GM12891 (cell line): ENCODE measurements around the gene SH3TC1.

Experiments used
- DNase-seq: peaks from one replicate; pipeline ENCODE4 v3.0.0; 2011; ENCODE audit warnings: low spot score; ENCODE audit not compliant: insufficient read length
- FAIRE-seq: peaks from 2 replicates; lab custom pipeline; 2011; peaks lifted over from hg19 to GRCh38; lab: Jason Lieb, UNC
- PAX5 ChIP-seq: IDR thresholded peaks from 2 replicates; pipeline ENCODE4 v1.6.1; 2011; ENCODE audit warnings: low read length, moderate library complexity, mild to moderate bottlenecking; ENCODE audit not compliant: insufficient read depth, severe bottlenecking
- POLR2A ChIP-seq: IDR thresholded peaks from 2 replicates; pipeline ENCODE4 v1.6.1; 2011; ENCODE audit warnings: low read depth, low read length, control low read depth
- POLR2AphosphoS5 ChIP-seq: IDR thresholded peaks from 2 replicates; pipeline ENCODE4 v1.6.1; 2011; ENCODE audit warnings: low read depth, low read length, control low read depth
- POU2F2 ChIP-seq: IDR thresholded peaks from 2 replicates; pipeline ENCODE4 v1.6.1; 2011; ENCODE audit warnings: low read depth, mild to moderate bottlenecking, control low read depth, low read length, moderate library complexity
- SPI1 ChIP-seq: IDR thresholded peaks from 2 replicates; pipeline ENCODE4 v1.6.1; 2011; ENCODE audit warnings: low read depth, low read length, control low read depth
- TAF1 ChIP-seq: IDR thresholded peaks from 2 replicates; pipeline ENCODE4 v1.6.1; 2011; ENCODE audit warnings: low read depth, low read length, control low read depth

Gene SH3TC1

DNA sequence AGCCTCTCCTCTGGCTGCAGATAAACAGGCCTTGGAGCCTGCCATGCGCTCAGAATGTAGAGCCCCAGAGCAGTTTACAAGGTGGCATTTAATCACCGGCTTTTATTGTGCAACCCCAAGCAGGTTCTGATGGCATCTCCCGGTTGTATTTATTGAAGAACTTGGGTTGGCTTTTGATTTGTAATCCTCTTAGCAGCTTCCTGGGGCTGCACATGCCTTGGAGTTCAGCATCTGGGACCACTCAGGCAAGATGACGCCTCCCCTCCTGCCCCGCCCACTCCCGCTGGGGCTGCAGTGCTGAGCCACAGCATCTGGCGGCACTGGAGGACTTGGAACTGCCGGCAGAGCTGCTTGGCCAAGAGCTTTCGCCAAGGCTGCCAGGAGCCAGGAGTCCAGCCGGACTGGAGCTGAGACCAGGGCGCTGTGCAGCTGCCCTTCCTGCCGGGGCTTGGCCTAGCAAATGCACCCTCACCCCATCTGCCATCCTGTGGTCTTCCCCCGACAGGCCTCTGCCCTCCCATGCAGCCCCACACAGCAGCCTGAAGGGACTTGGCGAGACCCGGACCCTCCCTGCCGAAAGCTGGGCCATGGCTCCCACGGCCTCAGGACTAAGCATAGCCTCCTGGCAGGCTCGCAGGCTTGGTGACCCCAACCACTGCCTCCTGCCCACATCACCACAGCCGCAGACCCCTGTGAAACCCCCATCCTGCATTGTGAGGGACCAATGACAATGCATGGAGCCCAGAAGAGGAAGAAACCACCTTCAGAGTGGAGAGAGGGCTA, 75.9 kb downstream of the SH3TC1 start:
- DNase-seq (no peak), FAIRE-seq (no peak)
- TF ChIP-seq POU2F2 (no peak), SPI1 (no peak), POLR2A (no peak)

DNA sequence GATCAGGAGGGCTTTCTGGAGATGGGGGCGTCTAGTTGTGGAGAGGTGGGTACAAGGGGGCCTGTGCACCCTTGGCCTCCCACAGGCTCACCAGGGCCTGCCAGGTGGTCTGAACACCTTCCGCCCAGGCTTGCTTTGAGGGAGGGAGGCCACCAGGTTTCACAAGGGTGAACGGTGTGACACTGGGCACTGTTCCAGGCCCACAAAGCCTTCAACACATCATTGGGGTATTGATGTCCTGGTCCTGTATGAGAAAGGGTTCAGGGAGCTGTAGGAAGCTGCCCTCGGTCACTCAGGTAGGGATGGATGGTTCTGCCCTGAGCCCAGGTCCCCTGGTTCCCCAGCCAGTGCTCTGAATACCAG, 76.4 kb downstream of the SH3TC1 start:
- TF ChIP-seq POLR2A (no peak), TAF1 (no peak), POU2F2 (no peak), POLR2AphosphoS5 (no peak), SPI1 (no peak), PAX5 (no peak)

DNA sequence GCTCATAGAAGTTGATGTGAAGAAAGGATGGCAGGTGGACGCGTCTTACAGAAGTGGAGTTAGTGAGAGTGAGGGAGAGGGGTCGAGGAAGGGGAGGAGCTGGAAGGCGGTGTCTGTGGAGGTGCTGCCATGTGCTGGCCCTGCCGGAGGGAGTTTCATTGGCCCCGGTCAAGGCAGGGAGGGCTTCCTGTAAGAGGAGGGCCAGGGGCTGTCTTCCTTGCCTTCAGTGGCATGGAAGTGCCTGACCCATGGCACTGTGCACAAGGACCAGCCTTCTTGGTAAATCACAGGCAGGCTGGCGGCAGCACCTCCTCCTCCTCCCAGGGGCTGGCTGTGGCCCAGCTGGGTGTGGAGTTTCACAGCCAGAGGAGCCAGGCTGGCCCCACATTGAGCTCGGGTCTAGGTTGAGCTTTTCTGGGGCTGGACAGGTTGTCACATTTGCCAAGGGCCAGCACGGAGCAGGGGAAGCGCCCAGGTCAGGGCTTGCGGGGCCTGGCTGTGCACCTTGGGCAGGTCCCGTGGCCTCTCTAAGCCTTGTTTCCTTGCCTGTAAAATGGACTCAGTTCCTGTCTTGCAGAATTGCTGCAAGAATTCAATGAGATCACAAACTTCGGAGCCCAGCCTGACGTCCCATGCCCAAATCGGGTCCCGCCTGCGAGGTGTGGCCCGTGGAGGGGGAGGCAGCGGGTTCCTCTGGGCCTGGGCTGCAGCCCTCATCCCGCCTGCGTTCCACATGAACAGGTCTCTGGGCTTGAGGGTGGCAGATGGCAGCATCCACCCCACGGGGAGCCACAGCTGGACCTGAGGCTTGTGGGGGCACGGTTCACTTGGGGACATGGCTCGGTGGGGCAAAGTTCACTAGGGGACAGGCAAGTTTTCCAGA, 77.5 kb downstream of the SH3TC1 start:
- TF ChIP-seq TAF1 (no peak), POLR2AphosphoS5 (no peak), POLR2A (no peak), PAX5 (no peak), SPI1 (no peak), POU2F2 (no peak)
- DNase-seq (no peak), FAIRE-seq (no peak)

More for the DNA sequence above, 76.4 kb downstream of the SH3TC1 start:
- no peak for DNase-seq
- no peak for FAIRE-seq

DNA sequence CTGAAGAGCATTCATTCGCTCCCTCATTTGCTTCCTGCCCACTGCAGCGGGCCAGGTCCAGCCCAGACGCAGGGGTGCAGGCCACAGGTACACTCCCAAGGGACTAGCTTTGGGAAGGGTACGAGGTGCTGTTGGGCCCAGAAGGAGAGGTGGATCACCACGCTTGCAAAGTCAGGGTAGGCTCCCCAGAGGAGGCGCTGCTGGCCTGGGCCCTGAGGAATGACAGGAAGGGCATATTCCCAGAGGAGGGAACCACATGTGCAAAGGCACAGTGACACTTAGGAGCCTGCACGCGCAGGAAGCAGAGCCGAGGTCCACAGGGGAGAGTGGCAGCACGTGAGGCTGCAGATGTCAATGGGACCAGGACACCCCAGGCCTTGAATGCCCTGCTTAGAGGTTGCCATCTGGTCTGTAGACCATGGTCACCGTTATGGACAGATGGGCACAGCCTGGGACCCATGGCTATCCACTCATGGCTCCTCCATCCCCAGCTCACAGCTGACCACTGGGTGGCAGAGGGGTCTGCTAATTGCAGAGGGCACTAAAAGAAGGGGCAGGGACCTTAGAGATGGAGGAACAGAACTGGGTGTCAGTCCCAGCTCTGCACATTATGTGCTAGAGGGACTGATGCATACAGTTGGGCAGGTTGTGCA, 78.4 kb downstream of the SH3TC1 start:
- TF ChIP-seq TAF1 = no peak
- TF ChIP-seq PAX5 = no peak
- TF ChIP-seq POU2F2 = no peak
- no peak for TF ChIP-seq POLR2A
- TF ChIP-seq SPI1 = no peak
- TF ChIP-seq POLR2AphosphoS5 = no peak
- no peak for DNase-seq
- FAIRE-seq = no peak

DNA sequence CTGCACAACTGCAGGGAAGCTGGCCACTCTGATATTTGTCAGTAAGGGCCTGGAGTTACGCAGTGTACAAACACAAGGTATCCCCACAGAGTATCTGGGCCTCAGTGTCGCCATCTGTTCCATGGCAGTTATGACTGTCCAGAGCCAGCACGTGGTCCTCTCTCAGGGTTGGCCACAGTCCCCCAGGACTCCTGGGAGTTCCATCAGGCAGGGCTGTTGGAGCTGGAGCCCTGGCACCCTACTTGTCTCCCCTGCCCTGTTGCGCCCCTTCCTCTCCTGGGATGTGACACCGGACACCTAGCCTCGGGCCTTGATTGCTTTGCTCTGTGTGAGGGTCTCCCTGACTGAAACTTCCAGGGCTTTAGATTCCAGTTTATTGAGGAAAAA, 78.9 kb downstream of the SH3TC1 start:
- DNase-seq = no peak
- TF ChIP-seq SPI1 (no peak), PAX5 (no peak), POU2F2 (no peak)

DNA sequence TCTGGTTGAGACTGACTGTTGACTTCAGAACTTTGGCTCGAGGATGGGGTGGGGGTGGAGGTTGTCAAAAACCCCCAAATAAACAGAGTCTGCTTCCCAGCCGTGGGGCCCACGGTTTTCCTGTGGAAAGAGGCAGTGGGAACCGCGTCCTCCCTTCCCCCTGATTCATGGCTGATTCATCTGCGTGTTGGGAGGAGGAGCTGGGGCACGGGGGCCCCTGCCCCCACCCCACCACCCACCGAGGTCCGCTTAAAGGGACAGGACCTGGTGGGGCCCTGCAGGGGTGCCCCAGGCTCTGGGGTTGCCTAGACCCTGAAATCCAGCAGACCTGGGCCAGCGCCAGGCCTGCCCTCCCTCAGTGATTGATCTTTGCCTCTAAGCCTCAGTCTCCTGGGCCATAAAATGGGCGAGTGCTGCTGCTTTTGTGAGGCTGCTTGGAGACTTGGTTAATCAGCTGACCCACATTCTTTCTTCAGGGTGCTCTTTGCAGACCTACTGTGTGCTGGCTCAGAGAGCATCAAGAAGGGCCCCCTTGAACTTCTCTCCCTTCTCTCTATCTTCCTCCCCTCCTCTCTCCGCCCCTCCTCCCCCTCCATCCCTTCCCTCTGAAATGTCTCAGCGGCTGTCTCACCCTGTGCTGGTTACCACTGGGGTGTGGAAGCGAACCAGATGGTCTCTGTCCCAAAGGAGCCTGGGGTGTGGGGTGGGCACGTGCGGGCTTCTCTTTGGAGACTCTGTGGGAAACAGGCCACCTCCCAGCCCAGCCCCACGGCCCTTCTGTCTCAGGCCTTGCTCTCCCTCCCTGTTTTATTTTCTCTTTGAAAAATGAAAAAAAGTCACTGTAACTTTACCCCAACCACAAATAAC, 79.6 kb downstream of the SH3TC1 start:
- FAIRE-seq (no peak), DNase-seq (no peak)
- TF ChIP-seq POU2F2 (no peak), PAX5 (no peak), POLR2AphosphoS5 (no peak), SPI1 (no peak)

More for the DNA sequence above, 78.9 kb downstream of the SH3TC1 start:
- no peak for FAIRE-seq

DNA sequence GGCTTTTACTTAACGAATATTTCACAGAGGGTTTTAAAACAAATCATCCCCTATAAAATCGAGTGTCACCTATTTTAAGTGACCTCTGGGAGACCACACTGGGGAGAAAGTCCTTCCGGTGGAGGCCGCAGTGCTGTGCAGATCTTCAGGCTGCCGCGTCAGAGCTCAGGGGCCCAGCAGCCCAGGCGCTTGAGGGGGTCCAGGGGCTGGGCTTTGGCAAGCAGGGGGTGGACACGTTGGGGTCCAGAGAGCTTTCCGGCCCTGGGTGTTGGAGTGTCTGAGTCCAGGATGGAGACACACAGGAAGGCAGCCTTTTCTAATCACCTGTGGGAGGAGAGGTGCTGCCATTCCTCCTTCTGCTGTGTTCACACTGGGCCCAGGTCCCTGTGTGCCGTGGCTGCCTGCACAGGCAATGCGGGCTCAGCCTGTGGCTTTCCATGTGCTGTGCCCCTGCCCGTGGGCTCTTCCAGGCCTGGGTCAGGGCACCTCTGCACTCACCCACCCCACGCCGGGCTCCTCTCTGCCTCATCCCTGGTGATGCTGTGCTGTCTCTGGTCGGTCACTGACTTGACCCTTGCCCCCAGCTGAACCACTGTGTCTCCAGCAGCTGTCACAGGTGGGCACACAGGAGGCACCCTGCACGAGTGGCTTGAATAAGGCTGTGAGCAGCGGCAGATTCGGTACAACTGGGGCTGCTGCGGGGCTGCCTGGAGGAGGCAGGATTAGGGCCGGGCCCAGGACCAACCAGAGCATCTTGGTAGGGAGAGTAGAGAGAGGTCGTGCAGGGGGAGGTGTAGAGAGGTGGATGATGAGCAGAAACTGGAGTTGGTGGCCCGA, 80.4 kb downstream of the SH3TC1 start:
- DNase-seq (no peak), FAIRE-seq (no peak)
- no peak for TF ChIP-seq TAF1
- no peak for TF ChIP-seq SPI1
- TF ChIP-seq POLR2AphosphoS5 = no peak
- TF ChIP-seq POU2F2 = no peak
- TF ChIP-seq PAX5 = no peak
- no peak for TF ChIP-seq POLR2A

DNA sequence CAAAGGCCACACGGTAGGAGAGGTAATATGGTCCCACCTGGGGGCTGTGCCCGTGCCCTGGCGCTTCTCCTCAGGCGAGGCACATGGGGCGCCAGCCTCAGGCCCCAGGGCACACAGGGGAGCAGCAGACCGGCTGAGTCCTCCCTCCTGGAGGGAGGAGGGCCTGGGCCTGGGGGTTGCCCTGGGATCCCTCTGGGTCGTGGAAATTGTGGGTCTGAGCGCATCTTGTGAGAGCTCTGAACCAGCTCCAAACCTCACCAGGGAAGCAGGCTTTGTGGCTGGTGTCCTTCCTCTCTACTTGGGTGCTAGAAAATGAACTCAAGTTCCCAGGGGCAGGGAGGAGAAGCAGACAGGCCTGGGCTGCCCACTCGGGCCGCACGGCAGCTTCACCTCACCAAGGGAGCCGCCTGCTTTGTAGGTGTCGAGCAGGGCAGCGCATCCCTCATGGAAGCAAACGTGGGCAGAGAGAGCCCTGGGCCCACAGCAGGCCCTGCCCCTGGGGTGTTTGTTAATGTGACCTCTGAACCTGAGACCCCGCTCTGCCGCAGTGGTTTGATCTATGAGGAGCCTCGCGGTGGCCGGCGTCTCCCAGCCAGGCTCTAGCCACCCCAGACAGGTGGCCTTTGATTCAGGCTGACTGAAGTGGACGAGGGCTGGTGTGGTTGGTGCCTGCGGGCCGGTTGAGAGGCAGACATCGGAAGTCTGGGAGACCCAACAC, 81.2 kb downstream of the SH3TC1 start:
- TF ChIP-seq POLR2AphosphoS5 (no peak), SPI1 (no peak), POLR2A (no peak), PAX5 (no peak), TAF1 (no peak)
- FAIRE-seq (no peak), DNase-seq (no peak)
